ENCODE data around the gene CERCAM. TPM values are rescaled to one million over a fixed set of nuclear protein-coding genes. Genes with fewer than 3 reads are reported as not detected.

CERCAM gene
- total and polyA plus RNA-seq, 2 of the 13 experiments (the other 11 are each of a cell fraction or from before 2014, with no cell fraction given) = 9.0 to 17.1 TPM

- TF ChIP-seq HNF1B (CRISPR knock-in tag; IDR thresholded peaks at IDR 0.05) = peak; percentile 36; the same call in 1 of the 2 replicates
- 0 out of 2 replicates have a peak, but pooled peaks have one; percentile 51 for TF ChIP-seq BRD4 (CRISPR knock-in tag; IDR thresholded peaks at IDR 0.05)
- TF ChIP-seq ZFP91 (CRISPR knock-in tag; IDR thresholded peaks at IDR 0.05; ENCODE audit: borderline replicate concordance) = peak; percentile 47; the same call in 1 of the 2 replicates
- TF ChIP-seq PAXIP1 (CRISPR knock-in tag; conservative IDR thresholded peaks at IDR 0.05) = 0 out of 2 replicates have a peak, but pooled peaks have one; percentile 14
- TF ChIP-seq ZNF253 (CRISPR knock-in tag; IDR thresholded peaks at IDR 0.05; ENCODE audit: borderline replicate concordance) = no peak
- peak; percentile 43; the same call in 1 of the 2 replicates for TF ChIP-seq ZNF710 (CRISPR knock-in tag; IDR thresholded peaks at IDR 0.05; ENCODE audit: borderline replicate concordance)
- peak; percentile 95 for TF ChIP-seq ZNF543 (CRISPR knock-in tag; IDR thresholded peaks at IDR 0.05)
- no peak for TF ChIP-seq ZNF275 (CRISPR knock-in tag; IDR thresholded peaks at IDR 0.05; ENCODE audit: borderline replicate concordance)
- TF ChIP-seq ATF3 (CRISPR knock-in tag; IDR thresholded peaks at IDR 0.05) = no peak
- no peak for TF ChIP-seq ZBTB38 (CRISPR knock-in tag; IDR thresholded peaks at IDR 0.05)
- TF ChIP-seq DNMT3B (CRISPR knock-in tag; conservative IDR thresholded peaks at IDR 0.05) = no peak
- no peak for TF ChIP-seq FOXO1 (CRISPR knock-in tag; IDR thresholded peaks at IDR 0.05)
- peak; percentile 68; the same call in 1 of the 2 replicates for TF ChIP-seq KDM5B (CRISPR knock-in tag; IDR thresholded peaks at IDR 0.05; ENCODE audit: borderline replicate concordance)
- TF ChIP-seq CREB3 (CRISPR knock-in tag; IDR thresholded peaks at IDR 0.05) = no peak
- no peak for TF ChIP-seq NR2F2 (IDR thresholded peaks at IDR 0.05; ENCODE audit: borderline replicate concordance, low read depth)
Observed at GRCh38 chr9:128405077-128405779, 15.4 kb upstream of the CERCAM start (continued).

Measured in HepG2 (cell line).